ENCODE data around the gene PCYT1A. TPM values are rescaled to one million over a fixed set of nuclear protein-coding genes. Genes with fewer than 3 reads are reported as not detected.

PCYT1A gene
- total and polyA plus RNA-seq, 2 donors (not counting 3 experiments of a cell fraction or from before 2014, with no cell fraction given): 50.3 to 65.5 TPM

GRCh38 chr3:196218155-196218712, 69.3 kb downstream of the PCYT1A start:
- intact Hi-C loops (cut with micrococcal nuclease) (no loop called here), dilution Hi-C loops (cut with MboI; ENCODE audit: extremely low pct_ligation_motif_present, low sequenced_read_pairs) (no loop called here)
- ChIA-PET CTCF (interaction anchor here (0.9 kb wide), 1 partner anchor 36 kb away, joined by 5 read pairs; no protein-coding TSS in a partner anchor), POLR2A (no interaction called here)
- no TSS peak for BruUV-seq (replicated peaks)
- H2AFZ ChIP-seq (ENCODE audit: low read depth, low read length): no peak overlapping the region
- H3K4me1 ChIP-seq (ENCODE audit: control insufficient read depth, extremely low read depth, insufficient read depth, low read length): no peaks in the 10 kb centered on the region
- no peak overlapping the region for H3K4me2 ChIP-seq (ENCODE audit: insufficient read depth, low read length)
- H3K9me3 ChIP-seq (replicated peaks; ENCODE audit: control insufficient read depth, insufficient read depth, low read length): no peaks in the 10 kb centered on the region
- no peaks in the 10 kb centered on the region for H4K20me1 ChIP-seq (replicated peaks; ENCODE audit: control insufficient read depth, extremely low read depth, insufficient read depth, low read length)
- H3K4me3 ChIP-seq (replicated peaks in 1 of 3; ENCODE audit: insufficient read depth in 1 of 3, low read depth in 1 of 3, low read length in 3 of 3): no peak overlapping the region
- no peak for DNase-seq (ENCODE audit: low read depth, low spot score)
- H3K36me3 ChIP-seq (ENCODE audit: control insufficient read depth in 2 of 2, extremely low read depth in 1 of 2, insufficient read depth in 2 of 2, low read length in 2 of 2): no peaks in the 10 kb centered on the region
- no peak overlapping the region for H3K9ac ChIP-seq (replicated peaks; ENCODE audit: extremely low read depth, insufficient read depth, low read length)
- no peak for TF ChIP-seq MAX (IDR thresholded peaks at IDR 0.05; ENCODE audit: insufficient read depth, insufficient read length)
- TF ChIP-seq MYC (IDR thresholded peaks at IDR 0.05; ENCODE audit: low read depth, low read length): no peak
- no peak for TF ChIP-seq POLR2AphosphoS5 (IDR thresholded peaks at IDR 0.05; ENCODE audit: insufficient read depth, low read depth, low read length)
- TF ChIP-seq FOS (IDR thresholded peaks at IDR 0.05; ENCODE audit: borderline replicate concordance, insufficient read depth, low read length): no peak
- no peak for TF ChIP-seq CTCF (IDR thresholded peaks at IDR 0.05; ENCODE audit: extremely low read depth in 1 of 2, insufficient read depth in 1 of 2, low read depth in 1 of 2, low read length in 2 of 2)
- TF ChIP-seq POLR2A (IDR thresholded peaks at IDR 0.05; ENCODE audit: low read depth, low read length): no peak
- TF ChIP-seq GATA2 (IDR thresholded peaks at IDR 0.05; ENCODE audit: insufficient read depth, insufficient read length, low read depth, low read length): no peak
- no peak for TF ChIP-seq JUN (IDR thresholded peaks at IDR 0.05; ENCODE audit: borderline replicate concordance, insufficient read depth, insufficient read length, low read depth)
- no peaks in the 10 kb centered on the region for H3K9me1 ChIP-seq (replicated peaks; ENCODE audit: control insufficient read depth, extremely low read depth, insufficient read depth, low read length)
- H3K79me2 ChIP-seq (ENCODE audit: control insufficient read depth, insufficient read depth, low read length): no peaks in the 10 kb centered on the region
- no peak overlapping the region for H3K27ac ChIP-seq (ENCODE audit: insufficient read depth, low read depth, low read length)
- peaks cover 4 to 11% of the 10 kb centered on the region in 2 experiments for H3K27me3 ChIP-seq (ENCODE audit: control insufficient read depth in 2 of 2, insufficient read depth in 2 of 2, low read length in 2 of 2)
- no peak for FAIRE-seq
